ENCODE data around the gene CNTNAP2. TPM values are rescaled to one million over a fixed set of nuclear protein-coding genes. Genes with fewer than 3 reads are reported as not detected.

The CNTNAP2 gene
- total RNA-seq, 1 experiment from 2014 or later: 60.0 TPM

DNA sequence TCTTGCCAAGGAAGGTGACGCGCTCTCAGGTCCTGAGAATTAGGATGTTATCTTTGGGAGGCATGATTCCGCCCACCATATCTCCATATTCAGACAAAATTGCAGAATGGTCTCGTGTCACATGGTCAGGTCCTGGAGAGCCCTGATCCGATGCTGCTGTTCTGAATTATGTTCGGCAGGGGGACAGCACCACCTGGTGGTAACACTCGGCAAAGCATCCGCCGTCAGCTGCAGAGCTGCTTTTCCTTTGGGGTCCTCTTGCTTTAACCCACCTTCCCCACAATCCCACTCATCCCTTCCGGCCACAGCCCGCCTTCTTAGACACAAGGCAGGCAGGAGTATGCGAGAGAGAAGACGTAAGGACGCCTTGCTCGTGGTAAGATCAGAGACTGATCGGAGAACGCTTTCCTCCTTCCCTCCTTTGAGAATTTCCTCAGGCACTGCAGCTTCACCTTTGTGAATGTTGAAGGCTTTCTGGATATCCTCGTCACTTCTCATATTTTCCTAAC lies 2146.2 kb downstream of the CNTNAP2 start:
- peak; percentile 75 for DNase-seq (ENCODE audit: low spot score)
- ChIA-PET CTCF (interaction anchor here (1.0 to 1.6 kb wide), 3 partner anchors 21 to 700 kb away, joined by 3 to 5 read pairs (median 3); no protein-coding TSS in a partner anchor), POLR2A (ENCODE audit: low non-redundant PET) (no interaction called here)
- H3K4me1 ChIP-seq (ENCODE audit: insufficient read depth, low read length, poor library complexity, severe bottlenecking): peaks cover 5% of the 10 kb centered on the region
- no peak for TF ChIP-seq EZH2 (IDR thresholded peaks at IDR 0.05; ENCODE audit: borderline replicate concordance, low read depth, low read length, poor library complexity, severe bottlenecking)
- TF ChIP-seq, protein P1, sequence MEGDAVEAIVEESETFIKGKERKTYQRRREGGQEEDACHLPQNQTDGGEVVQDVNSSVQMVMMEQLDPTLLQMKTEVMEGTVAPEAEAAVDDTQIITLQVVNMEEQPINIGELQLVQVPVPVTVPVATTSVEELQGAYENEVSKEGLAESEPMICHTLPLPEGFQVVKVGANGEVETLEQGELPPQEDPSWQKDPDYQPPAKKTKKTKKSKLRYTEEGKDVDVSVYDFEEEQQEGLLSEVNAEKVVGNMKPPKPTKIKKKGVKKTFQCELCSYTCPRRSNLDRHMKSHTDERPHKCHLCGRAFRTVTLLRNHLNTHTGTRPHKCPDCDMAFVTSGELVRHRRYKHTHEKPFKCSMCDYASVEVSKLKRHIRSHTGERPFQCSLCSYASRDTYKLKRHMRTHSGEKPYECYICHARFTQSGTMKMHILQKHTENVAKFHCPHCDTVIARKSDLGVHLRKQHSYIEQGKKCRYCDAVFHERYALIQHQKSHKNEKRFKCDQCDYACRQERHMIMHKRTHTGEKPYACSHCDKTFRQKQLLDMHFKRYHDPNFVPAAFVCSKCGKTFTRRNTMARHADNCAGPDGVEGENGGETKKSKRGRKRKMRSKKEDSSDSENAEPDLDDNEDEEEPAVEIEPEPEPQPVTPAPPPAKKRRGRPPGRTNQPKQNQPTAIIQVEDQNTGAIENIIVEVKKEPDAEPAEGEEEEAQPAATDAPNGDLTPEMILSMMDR (conservative IDR thresholded peaks at IDR 0.05; ENCODE audit: low read depth, low read length): peak; percentile 98
- no peaks in the 10 kb centered on the region for H3K27me3 ChIP-seq (replicated peaks; ENCODE audit: insufficient read depth, low read depth, low read length, poor library complexity)
- BruUV-seq (replicated peaks): no TSS peak
- H3K4me3 ChIP-seq (ENCODE audit: low read depth, low read length, poor library complexity, severe bottlenecking): peak overlapping the region; percentile 17
- H3K27ac ChIP-seq (ENCODE audit: low read depth, low read length, poor library complexity, severe bottlenecking): no peak overlapping the region
- no peaks in the 10 kb centered on the region for H3K9me3 ChIP-seq (ENCODE audit: low read depth, low read length, poor library complexity, severe bottlenecking)
- intact Hi-C loops (cut with micrococcal nuclease; ENCODE audit: unreplicated experiment): loop anchor here (10.0 kb wide), 1 partner anchor 262 kb away; no protein-coding TSS in a partner anchor
- H3K36me3 ChIP-seq (ENCODE audit: insufficient read depth, low read length, poor library complexity, severe bottlenecking): no peaks in the 10 kb centered on the region

DNA sequence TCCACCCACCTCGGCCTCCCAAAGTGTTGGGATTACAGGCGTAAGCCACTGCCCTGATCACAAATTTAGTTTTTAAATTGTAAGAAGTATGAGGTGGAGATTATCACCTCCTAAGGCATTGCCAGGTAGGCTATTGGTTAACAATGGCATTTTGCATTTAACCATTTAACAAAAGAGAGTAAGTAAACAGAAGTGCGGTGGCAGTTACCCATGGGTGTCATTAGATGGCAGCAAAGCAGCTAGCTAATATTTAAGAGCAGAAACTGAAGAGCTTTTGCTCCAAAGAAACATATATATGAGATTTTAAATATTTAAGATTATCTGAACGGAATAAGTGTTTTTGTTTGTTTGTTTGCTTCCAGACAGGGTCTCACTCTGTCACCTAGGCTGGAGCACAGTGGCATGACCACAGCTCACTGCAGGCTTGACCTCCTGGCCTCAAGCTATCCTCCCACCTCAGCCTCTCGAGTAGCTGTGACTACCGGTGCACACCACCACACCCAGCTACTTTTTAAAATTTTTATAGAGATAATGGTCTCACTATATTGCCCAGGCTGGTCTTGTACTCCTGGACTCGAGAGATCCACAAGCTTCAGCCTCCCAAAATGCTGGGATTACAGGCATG lies 2148.4 kb downstream of the CNTNAP2 start:
- DNase-seq (ENCODE audit: low spot score): peak; percentile 62
- TF ChIP-seq, protein P1 (conservative IDR thresholded peaks at IDR 0.05; ENCODE audit: low read depth, low read length): peak; percentile 77
- no peak for TF ChIP-seq EZH2 (IDR thresholded peaks at IDR 0.05; ENCODE audit: borderline replicate concordance, low read depth, low read length, poor library complexity, severe bottlenecking)
- ChIA-PET CTCF (interaction anchor here (0.6 to 2.1 kb wide), 4 partner anchors 215 to 339 kb away, joined by 4 to 17 read pairs (median 8); no protein-coding TSS in a partner anchor), POLR2A (ENCODE audit: low non-redundant PET) (no interaction called here)
- H3K27me3 ChIP-seq (replicated peaks; ENCODE audit: insufficient read depth, low read depth, low read length, poor library complexity): no peaks in the 10 kb centered on the region
- BruUV-seq (replicated peaks): no TSS peak
- no peaks in the 10 kb centered on the region for H3K9me3 ChIP-seq (ENCODE audit: low read depth, low read length, poor library complexity, severe bottlenecking)
- intact Hi-C loops (cut with micrococcal nuclease; ENCODE audit: unreplicated experiment): loop anchor here (1.0 to 10.0 kb wide), 3 partner anchors 220 to 698 kb away; no protein-coding TSS in a partner anchor
- no peak overlapping the region for H3K27ac ChIP-seq (ENCODE audit: low read depth, low read length, poor library complexity, severe bottlenecking)
- H3K36me3 ChIP-seq (ENCODE audit: insufficient read depth, low read length, poor library complexity, severe bottlenecking): no peaks in the 10 kb centered on the region
- peaks cover 5% of the 10 kb centered on the region for H3K4me1 ChIP-seq (ENCODE audit: insufficient read depth, low read length, poor library complexity, severe bottlenecking)
- H3K4me3 ChIP-seq (ENCODE audit: low read depth, low read length, poor library complexity, severe bottlenecking): no peak overlapping the region

DNA sequence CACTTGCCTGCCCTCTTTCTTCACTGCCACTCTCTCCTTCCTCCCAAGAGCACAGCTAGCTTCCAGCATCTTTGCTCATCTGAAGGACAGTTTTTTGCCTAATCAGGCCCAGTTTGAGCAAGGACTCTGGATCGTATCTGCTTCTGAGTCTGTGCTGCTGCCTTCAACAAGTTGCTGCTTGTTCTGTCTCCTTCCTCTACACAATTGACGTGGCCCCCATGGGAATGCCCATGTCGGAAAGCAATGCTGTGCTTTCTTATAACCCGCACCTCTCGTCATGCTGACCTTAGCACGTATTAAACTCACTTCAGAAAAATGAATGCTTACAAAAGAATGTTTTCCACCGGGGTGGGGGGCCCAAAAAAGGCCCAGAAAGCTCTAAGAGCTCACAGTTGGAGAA lies 2149.3 kb downstream of the CNTNAP2 start:
- ChIA-PET CTCF (interaction anchor here (0.6 to 2.1 kb wide), 2 partner anchors 214 to 338 kb away, joined by 4 to 17 read pairs; no protein-coding TSS in a partner anchor), POLR2A (ENCODE audit: low non-redundant PET) (no interaction called here)
- TF ChIP-seq, protein P1 (conservative IDR thresholded peaks at IDR 0.05; ENCODE audit: low read depth, low read length): no peak
- TF ChIP-seq EZH2 (IDR thresholded peaks at IDR 0.05; ENCODE audit: borderline replicate concordance, low read depth, low read length, poor library complexity, severe bottlenecking): no peak
- no peaks in the 10 kb centered on the region for H3K36me3 ChIP-seq (ENCODE audit: insufficient read depth, low read length, poor library complexity, severe bottlenecking)
- H3K9me3 ChIP-seq (ENCODE audit: low read depth, low read length, poor library complexity, severe bottlenecking): no peaks in the 10 kb centered on the region
- BruUV-seq (replicated peaks): no TSS peak
- H3K27me3 ChIP-seq (replicated peaks; ENCODE audit: insufficient read depth, low read depth, low read length, poor library complexity): no peaks in the 10 kb centered on the region
- H3K4me1 ChIP-seq (ENCODE audit: insufficient read depth, low read length, poor library complexity, severe bottlenecking): peaks cover 5% of the 10 kb centered on the region
- no peak overlapping the region for H3K4me3 ChIP-seq (ENCODE audit: low read depth, low read length, poor library complexity, severe bottlenecking)
- intact Hi-C loops (cut with micrococcal nuclease; ENCODE audit: unreplicated experiment): loop anchor here (1.0 to 10.0 kb wide), 3 partner anchors 219 to 697 kb away; no protein-coding TSS in a partner anchor
- H3K27ac ChIP-seq (ENCODE audit: low read depth, low read length, poor library complexity, severe bottlenecking): no peak overlapping the region
- no peak for DNase-seq (ENCODE audit: low spot score)
